HG03521 (cell line): ENCODE data around the gene TNFRSF4.

Experiments used
- ATAC-seq: cut with Tn5 transposase; IDR thresholded peaks from one replicate; pipeline ENCODE4 v1.9.1; 2021; ENCODE audit warnings: mild to moderate bottlenecking, moderate library complexity; ENCODE audit not compliant: unreplicated experiment

The TNFRSF4 gene

GRCh38 chr1:1219341-1219740, 5.4 kb upstream of the TNFRSF4 start:
- no peak for ATAC-seq

- ATAC-seq: no peak
Observed at GRCh38 chr1:1218524-1219200, 4.7 kb upstream of the TNFRSF4 start.

- ATAC-seq: no peak
Observed at GRCh38 chr1:1217621-1218523, 3.9 kb upstream of the TNFRSF4 start.

- no peak for ATAC-seq
Observed at GRCh38 chr1:1216770-1217620, 3.0 kb upstream of the TNFRSF4 start.

GRCh38 chr1:1215881-1216605, 2.1 kb upstream of the TNFRSF4 start:
- no peak for ATAC-seq

- ATAC-seq: no peak
Observed at GRCh38 chr1:1215080-1215676, 1.2 kb upstream of the TNFRSF4 start.

- no peak for ATAC-seq
Observed at GRCh38 chr1:1212780-1213344, 1.1 kb downstream of the TNFRSF4 start.

- no peak for ATAC-seq
Observed at GRCh38 chr1:1211541-1212441, 2.2 kb downstream of the TNFRSF4 start.

- ATAC-seq: no peak
Observed at GRCh38 chr1:1210726-1211540, 3.0 kb downstream of the TNFRSF4 start.

GRCh38 chr1:1208713-1209433, 5.1 kb downstream of the TNFRSF4 start:
- no peak for ATAC-seq

GRCh38 chr1:1207571-1207892, 6.4 kb downstream of the TNFRSF4 start:
- ATAC-seq: no peak

- ATAC-seq: no peak
Observed at GRCh38 chr1:1206966-1207531, 6.9 kb downstream of the TNFRSF4 start.

GRCh38 chr1:1206376-1206965, 7.5 kb downstream of the TNFRSF4 start, which contains the start of gene TNFRSF18:
Gene TNFRSF18, minus strand, starts transcription at chr1:1206592. Its CDS starts 21 bp downstream, at chr1:1206571.
- ATAC-seq: no peak

- ATAC-seq: no peak
Observed at GRCh38 chr1:1205769-1206375, 8.1 kb downstream of the TNFRSF4 start.

- no peak for ATAC-seq
Observed at GRCh38 chr1:1204998-1205768, 8.8 kb downstream of the TNFRSF4 start.
